ENCODE data around the gene PPL.
"Not testable (repeated sequence)": the region's sequence is repeated elsewhere in the genome, so short reads cannot be mapped to it uniquely, and the experiment has no call there.

Gene PPL, protein sequence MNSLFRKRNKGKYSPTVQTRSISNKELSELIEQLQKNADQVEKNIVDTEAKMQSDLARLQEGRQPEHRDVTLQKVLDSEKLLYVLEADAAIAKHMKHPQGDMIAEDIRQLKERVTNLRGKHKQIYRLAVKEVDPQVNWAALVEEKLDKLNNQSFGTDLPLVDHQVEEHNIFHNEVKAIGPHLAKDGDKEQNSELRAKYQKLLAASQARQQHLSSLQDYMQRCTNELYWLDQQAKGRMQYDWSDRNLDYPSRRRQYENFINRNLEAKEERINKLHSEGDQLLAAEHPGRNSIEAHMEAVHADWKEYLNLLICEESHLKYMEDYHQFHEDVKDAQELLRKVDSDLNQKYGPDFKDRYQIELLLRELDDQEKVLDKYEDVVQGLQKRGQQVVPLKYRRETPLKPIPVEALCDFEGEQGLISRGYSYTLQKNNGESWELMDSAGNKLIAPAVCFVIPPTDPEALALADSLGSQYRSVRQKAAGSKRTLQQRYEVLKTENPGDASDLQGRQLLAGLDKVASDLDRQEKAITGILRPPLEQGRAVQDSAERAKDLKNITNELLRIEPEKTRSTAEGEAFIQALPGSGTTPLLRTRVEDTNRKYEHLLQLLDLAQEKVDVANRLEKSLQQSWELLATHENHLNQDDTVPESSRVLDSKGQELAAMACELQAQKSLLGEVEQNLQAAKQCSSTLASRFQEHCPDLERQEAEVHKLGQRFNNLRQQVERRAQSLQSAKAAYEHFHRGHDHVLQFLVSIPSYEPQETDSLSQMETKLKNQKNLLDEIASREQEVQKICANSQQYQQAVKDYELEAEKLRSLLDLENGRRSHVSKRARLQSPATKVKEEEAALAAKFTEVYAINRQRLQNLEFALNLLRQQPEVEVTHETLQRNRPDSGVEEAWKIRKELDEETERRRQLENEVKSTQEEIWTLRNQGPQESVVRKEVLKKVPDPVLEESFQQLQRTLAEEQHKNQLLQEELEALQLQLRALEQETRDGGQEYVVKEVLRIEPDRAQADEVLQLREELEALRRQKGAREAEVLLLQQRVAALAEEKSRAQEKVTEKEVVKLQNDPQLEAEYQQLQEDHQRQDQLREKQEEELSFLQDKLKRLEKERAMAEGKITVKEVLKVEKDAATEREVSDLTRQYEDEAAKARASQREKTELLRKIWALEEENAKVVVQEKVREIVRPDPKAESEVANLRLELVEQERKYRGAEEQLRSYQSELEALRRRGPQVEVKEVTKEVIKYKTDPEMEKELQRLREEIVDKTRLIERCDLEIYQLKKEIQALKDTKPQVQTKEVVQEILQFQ (N-terminal part only)

GRCh38 chr16:4936991-4937781 is at the start of gene PPL:
TSS of gene PPL (minus strand) at chr16:4937148. CDS start at chr16:4937045, 103 bp downstream.
- DNase-seq: no peak

GRCh38 chr16:4984174-4984990 is 47.4 kb upstream of the PPL start:
- no peak for DNase-seq

GRCh38 chr16:4982056-4982867 is 45.3 kb upstream of the PPL start:
- DNase-seq: no peak

DNA sequence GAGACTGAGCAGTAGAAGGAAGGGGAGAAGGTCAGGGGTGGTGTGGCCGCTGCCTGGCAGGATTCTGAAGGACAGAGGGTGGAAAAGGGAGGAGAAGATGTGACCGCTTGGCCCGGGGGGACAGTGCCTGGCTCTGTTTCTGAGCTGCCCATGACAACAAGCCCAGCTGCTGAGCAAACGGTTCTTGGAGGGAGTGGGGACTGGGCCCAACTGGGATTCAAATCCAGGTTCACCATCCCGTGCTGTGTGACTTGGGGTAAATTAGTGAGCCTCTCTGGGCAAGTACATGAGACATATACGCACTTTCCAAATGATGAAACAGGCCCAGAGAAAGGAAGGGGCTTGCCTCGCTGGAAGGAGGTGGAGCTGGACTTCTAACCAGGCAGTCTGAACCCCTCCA is 44.5 kb upstream of the PPL start:
- no peak for DNase-seq

- DNase-seq: no peak
Measured at GRCh38 chr16:4980691-4981090, 43.7 kb upstream of the PPL start.

DNA sequence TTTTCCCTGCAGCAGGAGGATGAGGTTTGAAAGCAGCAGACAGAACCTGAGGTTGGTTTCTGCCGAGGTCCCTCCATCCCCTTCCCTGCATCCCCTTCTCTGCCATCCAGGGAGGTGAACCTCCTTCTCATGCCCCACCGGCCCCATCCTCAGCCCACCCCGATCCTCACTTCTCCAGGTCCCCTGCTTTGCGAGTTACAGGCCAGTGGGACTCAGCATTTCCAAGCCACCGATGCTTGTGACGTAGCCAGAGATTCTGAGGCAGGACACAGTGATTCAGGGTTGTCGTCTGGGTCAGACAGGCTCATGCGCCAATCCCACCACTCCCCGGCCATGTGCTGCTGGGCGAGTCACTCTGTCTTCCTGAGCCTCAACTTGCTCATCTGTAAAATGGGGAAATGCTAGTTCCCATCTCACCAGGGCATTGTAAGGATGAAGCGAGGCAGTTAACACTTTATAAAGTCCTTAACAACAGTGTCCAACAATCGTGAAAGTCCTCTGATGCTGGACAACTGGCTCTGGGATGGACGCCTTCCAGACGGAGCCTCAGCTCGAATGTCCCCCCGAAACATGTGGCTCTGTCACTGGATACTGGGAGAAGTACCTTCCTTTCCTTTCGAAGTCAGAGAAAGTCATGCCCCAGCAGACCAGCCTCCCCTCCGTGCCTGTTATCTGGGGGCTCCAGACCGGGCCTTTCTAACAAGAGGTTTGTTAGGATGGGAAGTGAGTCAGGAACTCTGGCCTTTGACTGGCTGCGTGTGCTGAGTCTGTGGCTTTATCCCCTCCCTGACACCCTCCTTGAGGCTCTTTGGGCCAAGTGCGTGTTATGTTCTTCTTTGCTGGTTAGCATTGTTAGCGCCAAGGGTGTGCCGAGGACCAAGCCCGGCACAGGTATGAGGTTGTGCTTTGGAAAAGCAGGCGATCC is 43.0 kb upstream of the PPL start:
- DNase-seq: no peak

DNA sequence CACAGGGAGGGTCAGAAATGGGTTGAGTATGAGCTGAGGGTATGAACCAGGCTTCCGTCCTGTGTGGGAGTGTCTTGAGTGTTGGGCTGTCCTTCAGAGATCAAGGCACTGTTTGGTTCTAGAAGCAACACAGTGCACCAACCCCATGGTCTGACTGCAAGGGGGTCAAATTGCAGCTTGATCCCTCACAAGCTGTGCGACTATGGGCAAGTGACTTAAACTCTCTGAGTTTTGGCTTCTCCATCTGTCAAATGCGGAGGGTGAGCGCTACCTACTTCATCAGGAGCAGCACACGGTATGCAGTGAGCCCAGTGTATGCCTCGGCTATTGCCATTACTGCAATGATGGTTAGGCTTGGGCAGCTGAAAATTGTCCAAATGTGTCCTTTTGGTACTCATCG is 42.2 kb upstream of the PPL start:
- no peak for DNase-seq

DNA sequence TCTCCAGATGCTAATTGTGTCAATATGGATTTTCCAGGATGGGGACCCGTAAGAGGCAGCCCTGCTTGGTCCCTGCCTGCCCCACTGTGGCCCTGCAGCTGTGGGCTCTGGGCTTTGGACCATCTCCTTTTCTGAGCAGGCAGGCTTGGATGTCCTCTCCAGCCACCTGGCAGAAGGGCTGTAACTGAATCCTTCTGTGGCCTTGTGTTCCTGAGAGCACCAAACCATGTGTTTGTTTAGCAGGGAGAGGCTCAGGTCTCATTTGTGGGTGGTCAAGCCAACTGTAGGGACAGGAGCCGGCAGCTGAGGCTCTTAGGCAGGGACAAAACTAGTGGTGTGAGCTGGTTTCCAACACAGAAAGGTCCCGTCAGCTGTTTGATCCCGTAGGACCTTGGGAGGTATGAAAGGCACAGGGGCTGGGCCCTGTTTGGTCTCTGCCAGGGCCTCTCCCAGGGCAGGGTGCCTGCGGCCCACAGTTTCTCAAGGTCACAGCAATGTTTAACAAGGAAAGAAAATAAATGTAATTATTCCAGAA is 39.7 kb upstream of the PPL start:
- DNase-seq: no peak

- DNase-seq: no peak
Measured at GRCh38 chr16:4976079-4976478, 39.1 kb upstream of the PPL start.

DNA sequence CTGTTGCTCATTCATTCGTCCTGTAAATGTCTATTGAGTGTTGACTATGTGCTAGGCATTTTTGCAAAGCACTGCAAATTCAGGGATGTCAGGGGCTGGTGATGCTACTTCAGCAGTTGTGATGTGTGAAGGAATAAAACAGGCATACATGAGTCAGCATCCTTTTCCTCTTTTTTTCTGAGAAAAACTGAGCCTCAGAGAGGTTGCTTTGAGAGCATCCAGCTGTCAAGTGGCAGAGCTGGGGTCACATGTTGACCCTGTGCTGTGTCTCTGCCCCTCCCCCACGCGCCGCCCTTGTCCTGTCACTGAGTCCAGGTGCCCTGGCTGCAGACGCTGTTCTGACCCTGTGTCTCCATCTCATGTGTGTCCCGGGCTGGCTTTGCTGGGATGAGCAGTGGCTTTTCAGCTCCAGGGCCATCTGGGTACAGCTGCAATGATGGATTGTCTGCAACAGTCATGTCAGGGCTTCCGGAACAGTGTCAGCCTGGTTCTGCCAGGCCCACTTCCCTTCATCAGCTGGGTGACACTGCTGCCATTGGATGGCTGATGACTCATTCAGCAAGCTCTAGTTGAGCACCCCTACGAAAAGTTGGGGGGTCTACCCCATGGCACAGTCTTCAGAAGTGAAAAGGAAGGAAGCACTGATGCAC is 36.1 kb upstream of the PPL start:
- DNase-seq: no peak

DNA sequence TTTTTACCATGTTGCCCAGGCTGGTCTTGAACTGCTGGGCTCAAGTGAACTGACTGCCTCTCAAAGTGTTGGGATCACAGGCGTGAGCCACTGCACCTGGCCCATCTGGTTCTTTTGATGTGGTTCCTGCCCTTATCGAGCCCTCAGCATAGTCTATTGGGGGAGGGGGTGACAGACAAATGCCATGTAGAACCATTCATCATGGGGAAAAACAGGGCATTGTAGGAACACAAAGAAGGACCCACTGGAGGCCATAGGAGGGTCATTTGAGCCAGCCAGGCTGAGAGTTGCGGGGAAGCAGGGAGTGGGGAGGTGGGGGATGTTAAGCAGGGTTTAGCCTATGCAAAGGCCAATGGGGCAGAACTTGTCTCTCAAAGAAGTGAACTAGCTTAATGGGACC is 33.1 kb upstream of the PPL start:
- no peak for DNase-seq

GRCh38 chr16:4968879-4969483 is 32.0 kb upstream of the PPL start:
- no peak for DNase-seq

DNA sequence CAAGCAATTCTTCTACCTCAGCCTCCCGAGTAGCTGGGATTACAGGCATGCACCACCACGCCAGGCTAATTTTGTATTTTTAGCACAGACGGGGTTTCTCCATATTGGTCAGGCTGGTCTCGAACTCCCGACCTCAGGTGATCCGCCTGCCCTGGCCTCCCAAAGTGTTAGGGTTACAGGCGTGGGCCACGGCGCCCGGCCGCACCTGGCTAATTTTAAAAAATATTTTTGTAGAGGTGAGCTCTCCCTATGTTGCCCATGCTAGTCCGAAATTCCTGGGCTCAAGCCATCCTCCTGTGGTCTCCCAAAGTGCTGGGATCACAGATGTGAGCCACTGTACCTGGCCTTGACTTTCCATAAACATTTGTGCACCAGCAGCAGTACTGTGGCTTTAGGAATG is 31.3 kb upstream of the PPL start:
- not testable (repeated sequence) for DNase-seq

- no peak for DNase-seq
Measured at GRCh38 chr16:4966736-4967453, 29.9 kb upstream of the PPL start.

- not testable (repeated sequence) for DNase-seq
Measured at GRCh38 chr16:4963527-4963926, 26.6 kb upstream of the PPL start.

DNA sequence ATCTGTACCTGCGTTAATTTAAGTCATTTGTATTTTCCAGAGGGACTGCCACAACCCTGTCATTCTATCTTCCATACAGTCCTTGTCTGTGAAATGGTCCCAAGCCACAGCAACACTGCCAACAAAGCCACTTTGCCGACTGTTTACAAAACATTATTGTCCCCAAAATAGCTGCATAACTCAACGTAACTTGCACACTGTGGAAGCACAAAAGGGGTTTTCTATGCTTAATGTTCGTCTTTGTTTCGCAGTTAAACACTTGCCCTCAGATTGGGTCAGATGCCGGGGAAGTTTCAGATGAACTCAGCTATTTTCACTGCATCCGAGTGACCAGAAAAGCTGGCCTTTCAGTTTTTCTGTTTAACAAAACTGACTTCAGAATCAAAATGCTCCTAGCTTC is 25.8 kb upstream of the PPL start:
- no peak for DNase-seq

- DNase-seq: no peak
Measured at GRCh38 chr16:4960579-4960978, 23.6 kb upstream of the PPL start.
